Measurements from ENCODE around the gene FUCA1.

GRCh38 chr1:23795676-23796465 lies 72.2 kb downstream of the FUCA1 start:
- TF ChIP-seq, protein P1, sequence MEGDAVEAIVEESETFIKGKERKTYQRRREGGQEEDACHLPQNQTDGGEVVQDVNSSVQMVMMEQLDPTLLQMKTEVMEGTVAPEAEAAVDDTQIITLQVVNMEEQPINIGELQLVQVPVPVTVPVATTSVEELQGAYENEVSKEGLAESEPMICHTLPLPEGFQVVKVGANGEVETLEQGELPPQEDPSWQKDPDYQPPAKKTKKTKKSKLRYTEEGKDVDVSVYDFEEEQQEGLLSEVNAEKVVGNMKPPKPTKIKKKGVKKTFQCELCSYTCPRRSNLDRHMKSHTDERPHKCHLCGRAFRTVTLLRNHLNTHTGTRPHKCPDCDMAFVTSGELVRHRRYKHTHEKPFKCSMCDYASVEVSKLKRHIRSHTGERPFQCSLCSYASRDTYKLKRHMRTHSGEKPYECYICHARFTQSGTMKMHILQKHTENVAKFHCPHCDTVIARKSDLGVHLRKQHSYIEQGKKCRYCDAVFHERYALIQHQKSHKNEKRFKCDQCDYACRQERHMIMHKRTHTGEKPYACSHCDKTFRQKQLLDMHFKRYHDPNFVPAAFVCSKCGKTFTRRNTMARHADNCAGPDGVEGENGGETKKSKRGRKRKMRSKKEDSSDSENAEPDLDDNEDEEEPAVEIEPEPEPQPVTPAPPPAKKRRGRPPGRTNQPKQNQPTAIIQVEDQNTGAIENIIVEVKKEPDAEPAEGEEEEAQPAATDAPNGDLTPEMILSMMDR (IDR thresholded peaks at IDR 0.05; ENCODE audit: low read depth, low read length, poor library complexity, severe bottlenecking) = no peak
- no peak for TF ChIP-seq EZH2phosphoT487 (IDR thresholded peaks at IDR 0.05; ENCODE audit: borderline replicate concordance, low read length)
